ENCODE measurements around the gene TMX1. TPM values are rescaled to one million over a fixed set of nuclear protein-coding genes. Genes with fewer than 3 reads are reported as not detected.

TMX1 gene
- total RNA-seq, 4 donors from 2014 or later: 20.9 to 33.0 (median 26.5) TPM

GRCh38 chr14:51251486-51251885 is 11.4 kb downstream of the TMX1 start:
- Histone ChIP-seq H3K27me3 (no peaks in the 10 kb centered on the region), H3K36me3 (peaks cover 0 to 81% of the 10 kb centered on the region in 2 donors), H3K9me3 (no peaks in the 10 kb centered on the region), H3K4me1 (no peaks in the 10 kb centered on the region), H3K27ac (no peak overlapping the region), H3K4me3 (no peak overlapping the region)
- no peak for ATAC-seq
- WGBS, 2 donors (ENCODE audit: low coverage in 1 of 2): 82 to 95% methylated on average over 4 of the region's 4 CpGs
- no peak for TF ChIP-seq CTCF (IDR thresholded peaks at IDR 0.05)
- TF ChIP-seq POLR2A (IDR thresholded peaks at IDR 0.05): no peak
- TF ChIP-seq POLR2AphosphoS5 (IDR thresholded peaks at IDR 0.05): no peak
- no peak for TF ChIP-seq EP300 (IDR thresholded peaks at IDR 0.05)

GRCh38 chr14:51253880-51254279 is 13.8 kb downstream of the TMX1 start:
- no peaks in the 10 kb centered on the region for H3K4me1 ChIP-seq
- peaks cover 0 to 80% of the 10 kb centered on the region in 2 donors for H3K36me3 ChIP-seq
- ATAC-seq: no peak
- H3K4me3 ChIP-seq: no peak overlapping the region
- no peak overlapping the region for H3K27ac ChIP-seq
- no peaks in the 10 kb centered on the region for H3K27me3 ChIP-seq
- TF ChIP-seq CTCF (IDR thresholded peaks at IDR 0.05) (no peak), EP300 (IDR thresholded peaks at IDR 0.05) (no peak), POLR2A (IDR thresholded peaks at IDR 0.05) (no peak), POLR2AphosphoS5 (IDR thresholded peaks at IDR 0.05) (no peak)
- no peaks in the 10 kb centered on the region for H3K9me3 ChIP-seq

GRCh38 chr14:51258280-51258679 is 18.2 kb downstream of the TMX1 start:
- no peaks in the 10 kb centered on the region for H3K9me3 ChIP-seq
- H3K27ac ChIP-seq: no peak overlapping the region
- WGBS, 2 donors (ENCODE audit: low coverage in 1 of 2): 100% methylated on average over 1 of the region's 1 CpG
- H3K36me3 ChIP-seq: peaks cover 0 to 37% of the 10 kb centered on the region in 2 donors
- no peaks in the 10 kb centered on the region for H3K27me3 ChIP-seq
- ATAC-seq: no peak
- H3K4me1 ChIP-seq: no peaks in the 10 kb centered on the region
- TF ChIP-seq CTCF (IDR thresholded peaks at IDR 0.05) (no peak), POLR2AphosphoS5 (IDR thresholded peaks at IDR 0.05) (no peak), EP300 (IDR thresholded peaks at IDR 0.05) (no peak), POLR2A (IDR thresholded peaks at IDR 0.05) (no peak)
- no peak overlapping the region for H3K4me3 ChIP-seq

GRCh38 chr14:51258788-51259187 is 18.7 kb downstream of the TMX1 start:
- TF ChIP-seq CTCF (IDR thresholded peaks at IDR 0.05) (no peak), EP300 (IDR thresholded peaks at IDR 0.05) (no peak), POLR2A (IDR thresholded peaks at IDR 0.05) (no peak), POLR2AphosphoS5 (IDR thresholded peaks at IDR 0.05) (no peak)
- H3K9me3 ChIP-seq: no peaks in the 10 kb centered on the region
- H3K27me3 ChIP-seq: no peaks in the 10 kb centered on the region
- no peak for ATAC-seq
- no peak overlapping the region for H3K4me3 ChIP-seq
- H3K4me1 ChIP-seq: no peaks in the 10 kb centered on the region
- H3K36me3 ChIP-seq: peaks cover 0 to 34% of the 10 kb centered on the region in 2 donors
- H3K27ac ChIP-seq: no peak overlapping the region

DNA sequence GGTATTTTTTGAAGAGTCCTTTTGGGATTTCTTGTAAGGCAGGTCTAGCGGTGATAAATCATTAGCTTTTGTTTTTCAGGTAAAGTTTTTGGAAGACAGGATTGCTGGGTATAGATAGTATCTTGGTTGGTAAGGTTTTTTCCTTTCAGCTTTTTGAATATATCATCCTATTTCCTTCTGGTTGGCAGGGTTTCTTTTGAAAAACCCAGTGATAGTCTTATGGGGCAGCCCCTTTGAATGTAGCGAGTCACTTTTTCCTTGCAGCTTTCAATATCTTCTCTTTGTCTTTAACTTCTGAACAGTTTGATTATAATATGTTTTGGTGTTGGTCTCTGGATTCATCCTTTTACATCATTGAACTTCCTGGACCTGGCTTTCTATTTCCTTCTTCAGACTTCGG is 20.2 kb downstream of the TMX1 start:
- Histone ChIP-seq H3K36me3 (peaks cover 0 to 27% of the 10 kb centered on the region in 2 donors), H3K4me3 (no peak overlapping the region), H3K9me3 (no peaks in the 10 kb centered on the region), H3K4me1 (peaks cover 0 to 4% (median 0%) of the 10 kb centered on the region in 3 donors), H3K27me3 (no peaks in the 10 kb centered on the region), H3K27ac (no peak overlapping the region)
- ATAC-seq: no peak
- 93 to 94% methylated on average over 3 of the region's 3 CpGs for WGBS, 2 donors (ENCODE audit: low coverage in 1 of 2)
- TF ChIP-seq POLR2AphosphoS5 (IDR thresholded peaks at IDR 0.05) (no peak), EP300 (IDR thresholded peaks at IDR 0.05) (no peak), POLR2A (IDR thresholded peaks at IDR 0.05) (no peak), CTCF (IDR thresholded peaks at IDR 0.05) (no peak)
